ENCODE measurements around the gene PCGF3.

PCGF3 gene

DNA sequence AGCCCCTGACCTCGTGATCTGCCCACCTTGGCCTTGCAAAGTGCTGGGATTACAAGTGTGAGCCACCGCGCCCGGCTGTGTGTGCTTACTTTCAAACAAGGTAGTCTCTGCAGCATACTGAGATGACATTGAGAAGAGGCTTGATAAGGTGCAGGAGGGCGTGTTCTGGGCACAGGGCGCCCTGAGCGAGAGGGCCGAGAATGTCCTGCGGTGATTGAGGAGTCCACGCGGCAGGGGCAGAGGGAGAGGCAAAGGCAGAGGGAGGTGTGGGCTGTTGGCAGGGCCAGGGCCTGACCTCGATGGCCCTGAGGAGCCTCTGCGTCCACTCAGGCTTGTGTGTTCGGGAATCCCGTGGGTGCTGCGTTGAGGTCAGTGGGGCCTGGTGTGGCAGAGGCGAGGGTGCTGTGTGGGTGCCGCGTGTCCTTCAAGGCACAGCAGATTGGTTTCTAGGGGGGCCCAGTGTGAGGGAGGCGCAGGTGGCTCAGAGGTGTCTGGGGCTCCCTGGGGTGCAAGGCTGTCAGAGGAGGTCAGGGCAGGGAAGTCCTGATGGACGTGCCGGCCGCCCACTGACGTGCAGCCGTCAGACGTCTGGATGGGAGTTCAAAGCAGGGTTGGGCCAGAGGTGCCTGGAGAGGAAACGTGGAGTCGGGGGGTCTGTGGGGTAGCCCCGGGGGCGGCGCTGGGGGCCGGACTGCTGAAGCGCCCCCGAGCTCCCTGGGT lies 12.1 kb downstream of the PCGF3 start:
- no peaks in the 10 kb centered on the region for H3K9me3 Mint-ChIP-seq (ENCODE audit: low read depth)
- no peaks in the 10 kb centered on the region for H3K36me3 Mint-ChIP-seq
- no peaks in the 10 kb centered on the region for H3K27me3 Mint-ChIP-seq
- H3K4me3 Mint-ChIP-seq: no peak overlapping the region
- H3K4me1 Mint-ChIP-seq (ENCODE audit: low read depth): peaks cover 14% of the 10 kb centered on the region
- H3K27ac Mint-ChIP-seq: no peak overlapping the region

DNA sequence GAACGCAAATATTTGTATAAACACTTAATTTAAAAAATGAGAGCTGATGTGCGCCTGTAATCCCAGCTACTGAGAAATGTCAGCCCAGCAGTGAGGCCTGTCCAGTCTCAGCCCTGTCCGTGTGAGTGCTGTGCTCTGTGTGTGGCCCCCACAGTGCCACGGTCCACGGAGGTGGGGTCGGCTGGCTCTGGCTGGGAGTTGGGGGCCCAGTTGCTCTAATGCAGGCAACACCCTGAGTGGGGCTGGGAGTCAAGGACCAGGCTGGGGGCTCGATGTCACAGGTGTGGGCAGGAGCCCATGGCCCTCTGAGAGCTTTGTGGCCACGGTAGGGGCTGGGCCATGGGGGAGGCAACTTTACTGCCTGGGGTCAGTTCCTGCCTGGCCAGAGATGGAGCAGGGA lies 12.8 kb downstream of the PCGF3 start:
- Mint-ChIP-seq H3K36me3 (no peaks in the 10 kb centered on the region), H3K4me3 (no peak overlapping the region), H3K27me3 (no peaks in the 10 kb centered on the region), H3K4me1 (ENCODE audit: low read depth) (peaks cover 14% of the 10 kb centered on the region), H3K9me3 (ENCODE audit: low read depth) (no peaks in the 10 kb centered on the region), H3K27ac (no peak overlapping the region)

DNA sequence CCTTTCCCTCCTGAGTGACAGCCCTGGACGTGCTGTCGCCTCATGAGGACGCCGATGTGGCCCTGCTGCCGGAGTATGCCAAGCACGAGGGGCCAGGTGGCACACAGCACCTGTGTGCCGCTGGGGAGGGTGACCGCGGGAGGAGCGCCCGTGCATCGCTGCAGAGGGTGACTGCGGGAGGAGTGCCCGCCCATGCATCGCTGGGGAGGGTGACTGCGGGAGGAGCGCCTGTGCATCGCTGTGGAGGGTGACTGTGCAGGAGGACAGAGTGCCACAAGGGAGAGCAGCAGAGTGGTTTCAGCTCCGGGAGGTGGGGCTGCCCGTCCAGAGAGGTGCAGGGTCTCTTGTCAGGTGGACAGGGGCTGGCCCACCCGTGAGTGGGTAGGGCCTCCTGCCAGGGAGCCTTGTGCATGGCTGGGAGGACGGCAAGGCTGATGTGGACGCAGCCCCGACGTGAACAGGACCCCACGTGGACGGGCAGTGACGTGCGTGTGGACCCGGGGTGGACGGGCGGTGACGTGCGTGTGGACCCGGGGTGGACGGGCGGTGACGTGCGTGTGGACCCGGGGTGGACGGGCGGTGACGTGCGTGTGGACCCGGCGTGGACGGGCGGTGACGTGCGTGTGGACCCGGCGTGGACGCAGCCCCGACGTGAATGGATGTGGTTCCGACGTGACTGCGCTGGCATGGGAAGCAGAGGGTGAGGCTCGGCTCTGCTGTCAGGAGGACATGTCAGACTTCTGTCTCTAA lies 14.7 kb downstream of the PCGF3 start:
- Mint-ChIP-seq H3K9me3 (ENCODE audit: low read depth) (no peaks in the 10 kb centered on the region), H3K4me3 (no peak overlapping the region), H3K4me1 (ENCODE audit: low read depth) (peaks cover 7% of the 10 kb centered on the region), H3K36me3 (no peaks in the 10 kb centered on the region), H3K27ac (no peak overlapping the region), H3K27me3 (no peaks in the 10 kb centered on the region)

DNA sequence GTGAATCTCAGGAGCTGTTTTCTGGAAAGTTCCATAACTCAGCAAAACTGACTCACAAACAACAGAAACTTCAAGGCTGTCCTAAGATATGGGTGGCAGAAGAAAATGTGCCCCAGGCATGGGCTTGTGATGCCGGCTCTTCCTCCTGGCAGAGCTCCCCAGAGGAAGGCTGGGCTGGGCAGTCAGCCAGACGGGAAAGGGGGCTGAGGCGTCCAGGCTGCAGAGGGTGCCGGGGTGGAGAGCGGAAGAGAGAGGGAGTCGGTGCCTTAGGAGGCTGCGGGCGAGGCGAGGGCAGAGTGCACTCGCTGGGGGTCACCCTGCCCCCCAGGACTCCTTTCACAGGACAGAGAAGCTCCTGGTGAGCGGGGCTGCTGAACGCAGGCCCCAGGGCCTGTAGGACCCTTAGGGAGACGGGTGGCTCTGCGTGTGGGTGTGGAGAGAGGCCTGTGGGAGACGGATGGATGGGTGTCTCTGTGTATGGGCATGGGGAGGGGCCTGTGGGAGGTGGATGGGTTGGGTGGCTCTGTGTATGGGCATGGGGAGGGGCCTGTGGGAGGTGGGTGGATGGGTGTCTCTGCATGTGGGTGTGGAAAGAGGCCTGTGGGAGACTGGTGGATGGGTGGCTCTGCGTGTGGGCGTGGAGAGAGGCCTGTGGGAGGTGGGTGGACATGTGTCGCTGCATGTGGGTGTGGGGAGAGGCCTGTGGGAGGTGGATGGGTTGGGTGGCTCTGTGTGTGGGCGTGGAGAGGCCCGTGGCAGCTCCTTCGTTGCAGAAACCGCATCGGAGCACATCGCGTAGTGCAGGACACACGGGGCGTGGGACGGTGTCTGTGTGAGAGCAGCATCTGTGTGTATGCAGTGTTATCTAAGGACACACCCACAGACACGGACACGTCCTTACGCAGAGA lies 15.9 kb downstream of the PCGF3 start:
- no peaks in the 10 kb centered on the region for H3K36me3 Mint-ChIP-seq
- peaks cover 9% of the 10 kb centered on the region for H3K4me1 Mint-ChIP-seq (ENCODE audit: low read depth)
- no peak overlapping the region for H3K4me3 Mint-ChIP-seq
- no peak overlapping the region for H3K27ac Mint-ChIP-seq
- H3K27me3 Mint-ChIP-seq: no peaks in the 10 kb centered on the region
- no peaks in the 10 kb centered on the region for H3K9me3 Mint-ChIP-seq (ENCODE audit: low read depth)

DNA sequence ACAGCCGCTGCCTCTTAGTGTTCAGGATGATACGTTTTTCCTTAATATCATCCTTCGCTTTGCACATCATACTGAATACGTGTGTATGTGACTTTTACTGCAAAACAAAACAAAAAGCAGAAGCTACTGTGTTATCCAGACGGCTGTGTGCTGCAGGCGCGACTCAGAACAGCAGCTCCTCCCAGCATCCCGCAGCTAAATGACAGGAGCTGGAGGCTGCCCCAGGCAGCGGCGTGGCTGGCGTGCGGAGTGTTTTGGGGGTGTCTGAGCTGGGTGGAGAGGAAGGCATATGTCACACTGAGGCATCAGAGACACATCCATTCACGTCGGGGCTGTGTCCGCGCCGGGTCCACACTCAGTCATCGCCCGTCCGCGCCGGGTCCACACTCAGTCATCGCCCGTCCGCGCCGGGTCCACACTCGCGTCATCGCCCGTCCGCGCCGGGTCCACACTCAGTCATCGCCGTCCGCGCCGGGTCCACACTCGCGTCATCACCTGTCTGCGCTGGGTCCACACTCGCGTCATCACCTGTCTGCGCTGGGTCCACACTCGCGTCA lies 16.6 kb downstream of the PCGF3 start:
- no peak overlapping the region for H3K27ac Mint-ChIP-seq
- H3K4me1 Mint-ChIP-seq (ENCODE audit: low read depth): peaks cover 9% of the 10 kb centered on the region
- no peaks in the 10 kb centered on the region for H3K36me3 Mint-ChIP-seq
- no peaks in the 10 kb centered on the region for H3K27me3 Mint-ChIP-seq
- no peaks in the 10 kb centered on the region for H3K9me3 Mint-ChIP-seq (ENCODE audit: low read depth)
- H3K4me3 Mint-ChIP-seq: no peak overlapping the region

DNA sequence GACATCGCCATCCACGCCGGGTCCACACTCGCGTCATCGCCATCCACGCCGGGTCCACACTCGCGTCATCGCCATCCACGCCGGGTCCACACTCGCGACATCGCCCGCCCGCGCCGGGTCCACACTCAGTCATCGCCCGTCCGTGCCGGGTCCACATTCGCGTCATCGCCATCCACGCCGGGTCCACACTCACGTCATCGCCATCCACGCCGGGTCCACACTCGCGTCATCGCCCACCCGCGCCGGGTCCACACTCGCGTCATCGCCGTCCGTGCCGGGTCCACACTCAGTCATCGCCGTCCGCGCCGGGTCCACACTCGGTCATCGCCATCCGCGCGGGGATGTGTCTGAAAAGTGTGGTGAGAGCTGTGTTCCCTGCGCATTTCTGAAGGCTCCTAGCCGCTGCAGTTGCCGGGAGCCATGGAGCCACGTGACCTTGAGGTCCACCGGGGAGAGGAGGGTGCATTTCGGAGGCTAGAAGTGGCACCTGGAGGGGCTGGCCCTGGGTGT lies 17.3 kb downstream of the PCGF3 start:
- Mint-ChIP-seq H3K36me3 (no peaks in the 10 kb centered on the region), H3K4me1 (ENCODE audit: low read depth) (peaks cover 6% of the 10 kb centered on the region), H3K27me3 (no peaks in the 10 kb centered on the region), H3K4me3 (no peak overlapping the region), H3K9me3 (ENCODE audit: low read depth) (no peaks in the 10 kb centered on the region), H3K27ac (no peak overlapping the region)

DNA sequence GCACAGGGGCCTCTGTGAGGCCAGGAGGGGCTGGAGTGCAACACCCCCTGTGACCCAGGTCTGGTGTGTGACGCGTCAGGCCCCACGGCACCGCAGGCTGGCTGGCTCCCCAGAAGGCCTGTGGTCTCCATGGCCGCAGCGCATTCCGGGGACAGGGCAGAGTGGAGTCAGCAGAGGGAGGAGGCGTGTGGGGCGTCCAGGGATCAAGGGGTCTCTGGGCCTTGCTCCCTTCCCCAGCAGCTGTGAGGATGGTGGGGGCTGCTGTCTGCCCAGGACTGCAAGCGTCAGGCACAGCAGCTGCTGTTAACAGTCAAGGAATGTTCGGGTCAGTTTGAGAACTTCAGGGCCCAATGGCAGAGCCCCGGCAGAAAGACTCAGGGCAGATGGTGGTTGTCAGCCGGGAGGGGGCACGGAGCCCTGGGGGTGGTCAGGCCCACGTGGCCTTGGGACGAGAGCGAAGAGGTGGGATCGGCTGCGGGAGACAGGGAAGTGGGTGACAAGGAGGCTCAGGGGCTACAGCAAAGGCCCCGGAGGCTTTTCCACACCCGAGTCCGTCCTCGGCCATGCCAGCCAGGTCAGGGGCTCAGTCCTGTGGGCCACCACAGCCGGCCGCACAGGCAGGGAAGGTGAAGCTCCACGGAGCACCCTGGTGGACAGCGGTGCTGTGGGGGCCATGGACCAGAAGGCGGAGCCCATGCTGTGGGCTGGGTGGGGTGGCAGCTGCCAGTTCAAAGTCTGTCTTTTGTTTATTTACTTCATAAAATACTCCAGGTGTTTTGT lies 18.3 kb downstream of the PCGF3 start:
- Mint-ChIP-seq H3K4me3 (no peak overlapping the region), H3K27me3 (no peaks in the 10 kb centered on the region), H3K36me3 (no peaks in the 10 kb centered on the region), H3K4me1 (ENCODE audit: low read depth) (peaks cover 6% of the 10 kb centered on the region), H3K27ac (no peak overlapping the region), H3K9me3 (ENCODE audit: low read depth) (no peaks in the 10 kb centered on the region)

DNA sequence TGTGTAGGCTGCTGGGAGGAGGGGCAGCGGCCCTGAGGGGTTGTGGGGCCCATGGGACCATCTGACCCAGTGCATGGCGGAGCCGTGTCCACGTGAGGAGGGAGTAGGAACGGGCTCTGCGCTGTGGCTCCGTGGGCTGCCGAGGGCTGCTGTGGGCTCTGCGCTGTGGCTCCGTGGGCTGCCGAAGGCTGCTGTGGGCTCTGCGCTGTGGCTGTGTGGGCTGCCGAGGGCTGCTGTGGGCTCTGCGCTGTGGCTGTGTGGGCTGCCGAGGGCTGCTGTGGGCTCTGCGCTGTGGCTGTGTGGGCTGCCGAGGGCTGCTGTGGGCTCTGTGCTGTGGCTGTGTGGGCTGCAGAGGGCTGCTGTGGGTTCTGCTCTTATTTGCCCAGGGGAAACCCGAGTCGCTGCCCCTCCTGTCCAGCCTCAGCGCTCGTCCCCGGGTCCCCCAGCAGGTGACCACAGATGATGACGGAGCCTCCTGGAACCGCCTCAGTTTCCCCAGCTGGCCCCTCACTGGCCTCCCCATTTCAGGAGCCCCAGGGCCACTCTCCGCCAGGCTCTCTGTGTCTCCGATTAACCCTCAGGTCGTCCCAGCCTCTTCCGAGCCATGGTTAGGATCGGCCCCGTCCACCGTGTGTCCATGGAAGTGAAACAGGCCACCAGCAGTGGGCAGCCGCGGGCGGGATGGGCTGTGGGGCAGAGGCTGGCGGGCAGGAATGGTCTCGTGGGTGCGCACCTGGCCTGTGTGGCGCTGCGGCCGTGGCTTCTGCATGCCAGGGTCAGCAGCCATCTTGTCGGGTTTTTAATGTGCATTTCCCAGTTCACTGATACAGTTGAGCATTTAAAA lies 20.0 kb downstream of the PCGF3 start:
- H3K4me3 Mint-ChIP-seq: no peak overlapping the region
- H3K9me3 Mint-ChIP-seq (ENCODE audit: low read depth): no peaks in the 10 kb centered on the region
- no peaks in the 10 kb centered on the region for H3K27me3 Mint-ChIP-seq
- peaks cover 6% of the 10 kb centered on the region for H3K4me1 Mint-ChIP-seq (ENCODE audit: low read depth)
- H3K27ac Mint-ChIP-seq: no peak overlapping the region
- no peaks in the 10 kb centered on the region for H3K36me3 Mint-ChIP-seq

DNA sequence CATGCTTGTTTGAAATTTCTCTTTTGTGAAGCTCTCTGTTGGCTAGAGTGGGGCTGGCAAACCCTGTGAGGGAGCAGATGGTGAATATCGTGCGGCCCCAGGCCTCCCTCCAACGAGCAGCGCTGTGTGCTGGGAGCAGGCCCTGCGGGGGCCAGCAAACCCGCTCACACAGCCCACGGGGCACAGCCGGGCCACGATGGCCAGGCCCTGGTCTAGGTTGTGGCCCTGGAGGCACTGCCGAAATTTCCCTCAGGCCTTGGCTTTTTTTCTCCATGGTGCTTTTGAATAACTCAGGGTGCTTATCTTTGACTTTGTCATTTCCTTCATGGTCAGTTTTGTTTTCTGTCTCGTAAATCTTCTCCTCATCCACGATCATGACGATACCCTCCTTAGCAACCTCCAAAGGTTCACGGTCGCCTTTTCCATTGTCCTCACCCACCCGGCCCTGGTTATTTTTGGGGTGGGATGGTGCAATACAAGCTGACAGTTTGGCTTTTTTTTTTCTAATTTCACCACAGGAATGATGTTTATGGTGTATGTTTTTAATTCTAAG lies 20.7 kb downstream of the PCGF3 start:
- Mint-ChIP-seq H3K27ac (no peak overlapping the region), H3K4me3 (no peak overlapping the region), H3K9me3 (ENCODE audit: low read depth) (no peaks in the 10 kb centered on the region), H3K27me3 (no peaks in the 10 kb centered on the region), H3K4me1 (ENCODE audit: low read depth) (peaks cover 6% of the 10 kb centered on the region), H3K36me3 (no peaks in the 10 kb centered on the region)

DNA sequence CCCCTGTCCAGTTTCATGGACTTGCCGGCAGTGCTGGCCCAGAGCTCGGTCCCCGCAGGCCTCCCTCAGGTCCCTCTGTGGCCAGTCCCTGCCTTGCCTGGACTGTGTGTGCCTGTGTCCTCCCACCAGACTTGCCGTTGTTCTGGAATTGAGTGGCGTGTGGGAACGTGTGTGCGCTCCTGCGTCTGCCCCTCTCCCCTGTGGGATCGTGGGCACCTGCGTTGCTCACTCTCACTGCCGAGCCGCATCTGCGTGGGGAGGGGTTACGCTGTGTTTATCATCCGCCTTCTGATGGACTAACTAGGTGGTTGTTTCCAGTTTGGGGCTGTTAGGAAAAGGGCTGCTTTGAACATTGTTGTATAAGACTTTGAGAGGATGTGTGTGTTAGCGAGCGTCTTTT lies 21.2 kb downstream of the PCGF3 start:
- Mint-ChIP-seq H3K9me3 (ENCODE audit: low read depth) (no peaks in the 10 kb centered on the region), H3K27me3 (no peaks in the 10 kb centered on the region), H3K36me3 (no peaks in the 10 kb centered on the region), H3K27ac (no peak overlapping the region), H3K4me3 (no peak overlapping the region), H3K4me1 (ENCODE audit: low read depth) (peaks cover 6% of the 10 kb centered on the region)

DNA sequence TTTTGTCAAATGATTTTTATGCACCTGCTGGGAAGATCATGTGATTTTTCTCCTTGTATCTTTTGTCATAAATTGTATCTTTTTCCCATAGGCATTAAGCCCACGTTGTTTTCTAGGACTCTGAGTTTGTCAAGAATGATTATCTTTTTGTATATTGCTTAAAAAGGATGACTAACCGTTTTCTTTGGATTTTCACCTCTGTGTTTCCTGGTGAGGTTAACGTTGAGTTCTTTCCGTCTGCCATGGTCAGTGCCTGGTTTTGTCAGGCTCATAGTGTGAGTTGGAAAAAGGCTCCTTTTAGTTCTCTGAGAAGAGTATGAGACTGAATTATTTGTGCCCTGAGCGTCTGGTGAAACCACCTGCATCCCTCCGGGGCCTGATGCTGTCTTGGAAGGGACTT lies 21.9 kb downstream of the PCGF3 start:
- Mint-ChIP-seq H3K27me3 (no peaks in the 10 kb centered on the region), H3K4me1 (ENCODE audit: low read depth) (peaks cover 6% of the 10 kb centered on the region), H3K27ac (no peak overlapping the region), H3K36me3 (no peaks in the 10 kb centered on the region), H3K4me3 (no peak overlapping the region), H3K9me3 (ENCODE audit: low read depth) (no peaks in the 10 kb centered on the region)

DNA sequence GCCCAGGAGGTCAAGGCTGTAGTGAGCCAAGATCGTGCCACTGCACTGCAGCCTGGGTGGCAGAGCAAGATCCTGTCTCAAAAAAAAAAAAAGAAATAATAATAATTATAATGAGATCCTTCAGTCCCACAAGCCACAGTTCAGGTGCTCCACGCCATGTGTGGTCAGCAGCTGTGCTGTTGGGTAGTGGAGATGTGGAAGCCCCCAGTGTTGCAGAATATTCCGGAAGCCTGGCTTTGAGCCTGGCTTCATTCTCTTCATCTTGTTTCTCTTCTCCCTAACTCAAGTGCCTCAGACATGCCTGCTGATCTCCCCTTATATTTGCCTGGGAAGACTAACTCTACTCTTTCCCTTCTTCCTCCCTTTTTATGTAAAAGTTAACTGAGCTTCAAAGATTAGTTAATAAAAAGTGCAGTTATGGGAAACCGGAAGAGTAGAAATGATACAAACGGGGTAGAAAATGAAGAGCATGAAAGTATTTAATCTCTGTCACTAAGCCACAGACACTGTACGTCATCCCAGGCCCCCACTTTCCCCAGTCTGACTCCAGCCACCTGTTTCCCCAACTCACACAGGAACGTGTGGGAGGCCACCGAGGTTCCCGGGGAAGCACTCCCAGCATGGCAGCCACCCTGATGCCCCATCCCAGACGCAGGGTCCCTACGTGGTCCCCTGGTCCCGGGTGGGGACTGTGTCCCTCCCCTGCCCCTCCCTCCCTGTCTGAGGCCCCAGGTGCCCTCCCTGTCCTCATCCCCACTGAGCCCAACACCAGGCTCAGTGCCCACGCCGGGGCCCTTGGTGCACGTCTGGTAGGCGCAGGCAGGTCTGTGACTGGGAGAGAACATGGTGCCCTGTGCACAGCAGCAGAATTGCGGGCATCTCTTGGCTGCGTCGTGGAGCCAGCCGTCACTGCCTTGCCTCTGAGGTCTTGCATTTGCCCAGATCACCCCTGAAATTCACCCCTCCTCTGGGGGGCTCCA lies 24.0 kb downstream of the PCGF3 start:
- no peaks in the 10 kb centered on the region for H3K9me3 Mint-ChIP-seq (ENCODE audit: low read depth)
- peak overlapping the region; percentile 8 for H3K27ac Mint-ChIP-seq
- H3K27me3 Mint-ChIP-seq: no peaks in the 10 kb centered on the region
- peaks cover 6% of the 10 kb centered on the region for H3K4me1 Mint-ChIP-seq (ENCODE audit: low read depth)
- peaks cover 2% of the 10 kb centered on the region for H3K36me3 Mint-ChIP-seq
- H3K4me3 Mint-ChIP-seq: no peak overlapping the region

Data from activated naive CD8-positive, alpha-beta T cell (primary cell).